WTC11 (cell line): ENCODE data around the gene IL1RN. TPM values are rescaled to one million over a fixed set of nuclear protein-coding genes. Genes with fewer than 3 reads are reported as not detected.

Experiments
- ATAC-seq: fragments of 200-7000 bp; cut with Tn5 transposase; 2 replicates; pipeline ENCODE4 v1.10.0; 2021; ENCODE audit warnings: mild to moderate bottlenecking, moderate library complexity
- CTCF ChIA-PET: fragments of 300-600 bp; sonication (Branson Sonifier 250); formaldehyde crosslinking; loops from one replicate; lab custom pipeline; 2021; ENCODE audit warnings: antibody characterized with exemption; lab: Charles Lee
- POLR2A ChIA-PET: fragments of 350-600 bp; sonication (Branson Sonifier 250); formaldehyde crosslinking; loops from one replicate; lab custom pipeline; 2021; ENCODE audit warnings: antibody characterized with exemption; lab: Charles Lee
- DNase-seq: peaks from one replicate; pipeline ENCODE4 v3.0.0; 2021; ENCODE audit warnings: low spot score
- H3K27ac Mint-ChIP-seq: 2 replicates; pipeline ENCODE4 v1.8.0; 2021; ENCODE audit warnings: mixed read lengths
- H3K27me3 Mint-ChIP-seq: 2 replicates; pipeline ENCODE4 v1.8.0; 2021; ENCODE audit warnings: low read depth, mild to moderate bottlenecking, moderate library complexity, mixed read lengths
- H3K36me3 Mint-ChIP-seq: 2 replicates; pipeline ENCODE4 v1.8.0; 2021; ENCODE audit warnings: mixed read lengths
- H3K4me1 Mint-ChIP-seq: 2 replicates; pipeline ENCODE4 v1.8.0; 2022; ENCODE audit warnings: mixed read lengths
- H3K4me3 Mint-ChIP-seq: 2 replicates; pipeline ENCODE4 v1.8.0; 2021; ENCODE audit warnings: mild to moderate bottlenecking, moderate library complexity, mixed read lengths
- H3K9me3 Mint-ChIP-seq: 2 replicates; pipeline ENCODE4 v1.8.0; 2021; ENCODE audit warnings: mixed read lengths
- ATF1 ChIP-seq: sonication (generic); formaldehyde crosslinking; IDR thresholded peaks from 2 replicates; pipeline ENCODE4 v1.8.1; 2023; ENCODE audit warnings: mild to moderate bottlenecking, moderate library complexity, missing genetic modification reagents
- CREM ChIP-seq: sonication (generic); formaldehyde crosslinking; IDR thresholded peaks from 2 replicates; pipeline ENCODE4 v1.8.1; 2022; ENCODE audit warnings: mild to moderate bottlenecking, missing genetic modification reagents, moderate library complexity
- GRHL2 ChIP-seq: fragments of 250-450 bp; sonication (Bioruptor Pico); IDR thresholded peaks from 2 replicates; pipeline ENCODE4 v1.8.0; 2022; ENCODE audit warnings: mild to moderate bottlenecking, moderate library complexity; ENCODE audit not compliant: insufficient replicate concordance, severe bottlenecking
- GTF2I ChIP-seq: fragments of 250-450 bp; sonication (Bioruptor Pico); conservative IDR thresholded peaks from 2 replicates; pipeline ENCODE4 v1.4.0; 2021; ENCODE audit warnings: mild to moderate bottlenecking
- NR3C1 ChIP-seq: sonication (generic); formaldehyde crosslinking; conservative IDR thresholded peaks from 2 replicates; pipeline ENCODE4 v1.8.1; 2023; ENCODE audit warnings: low read depth, mild to moderate bottlenecking, missing genetic modification reagents
- RORB ChIP-seq: fragments of 250-450 bp; sonication (Bioruptor Pico); IDR thresholded peaks from 2 replicates; pipeline ENCODE4 v1.9.0; 2021; ENCODE audit warnings: mild to moderate bottlenecking
- SMAD3 ChIP-seq: sonication (generic); formaldehyde crosslinking; IDR thresholded peaks from 2 replicates; pipeline ENCODE4 v1.8.0; 2022; ENCODE audit warnings: missing genetic modification reagents, mild to moderate bottlenecking, borderline replicate concordance
- TCF7 ChIP-seq: sonication (generic); formaldehyde crosslinking; IDR thresholded peaks from 2 replicates; pipeline ENCODE4 v1.8.0; 2022; ENCODE audit warnings: mild to moderate bottlenecking, low read depth, missing genetic modification reagents, moderate library complexity
- ZBTB21 ChIP-seq: sonication (generic); formaldehyde crosslinking; IDR thresholded peaks from 2 replicates; pipeline ENCODE4 v1.8.1; 2023; ENCODE audit warnings: mild to moderate bottlenecking, missing genetic modification reagents, borderline replicate concordance
- ZNF121 ChIP-seq: sonication (generic); formaldehyde crosslinking; IDR thresholded peaks from 2 replicates; pipeline ENCODE4 v1.8.0; 2023; ENCODE audit warnings: missing genetic modification reagents
- ZNF232 ChIP-seq: sonication (generic); formaldehyde crosslinking; IDR thresholded peaks from 2 replicates; pipeline ENCODE4 v1.8.0; 2022; ENCODE audit warnings: mild to moderate bottlenecking, missing genetic modification reagents
- ZNF317 ChIP-seq: sonication (generic); formaldehyde crosslinking; IDR thresholded peaks from 2 replicates; pipeline ENCODE4 v1.8.1; 2023; ENCODE audit warnings: low read depth, mild to moderate bottlenecking, moderate library complexity, missing genetic modification reagents, borderline replicate concordance
- ZNF671 ChIP-seq: fragments of 250-450 bp; sonication (Bioruptor Pico); IDR thresholded peaks from 2 replicates; pipeline ENCODE4 v1.8.0; 2021; ENCODE audit warnings: mild to moderate bottlenecking
- total RNA-seq: library from RNA; stranded (reverse); gene quantifications from 3 replicates; pipeline ENCODE4 v1.2.3, GENCODE V29; 2021
- TF ChIP-seq, protein P1 (sequence below): sonication (generic); formaldehyde crosslinking; conservative IDR thresholded peaks from 2 replicates; pipeline ENCODE4 v1.8.1; 2022; ENCODE audit warnings: mild to moderate bottlenecking, missing genetic modification reagents
- TF ChIP-seq, protein P2 (sequence below): sonication (generic); formaldehyde crosslinking; IDR thresholded peaks from 2 replicates; pipeline ENCODE4 v1.8.1; 2023; ENCODE audit warnings: mild to moderate bottlenecking, missing genetic modification reagents
- TF ChIP-seq, protein P3 (sequence below): sonication (generic); formaldehyde crosslinking; IDR thresholded peaks from 2 replicates; pipeline ENCODE4 v1.8.1; 2022; ENCODE audit warnings: missing genetic modification reagents, borderline replicate concordance
- TF ChIP-seq, protein P4 (sequence below): fragments of 250-450 bp; sonication (Bioruptor Pico); IDR thresholded peaks from 2 replicates; pipeline ENCODE4 v1.9.0; 2021; ENCODE audit warnings: moderate library complexity, mild to moderate bottlenecking, inconsistent platforms, borderline replicate concordance
- TF ChIP-seq, protein P5 (sequence below): sonication (generic); formaldehyde crosslinking; IDR thresholded peaks from 2 replicates; pipeline ENCODE4 v1.8.1; 2023; ENCODE audit warnings: mild to moderate bottlenecking, missing genetic modification reagents, moderate library complexity
- TF ChIP-seq, protein P6 (sequence below): sonication (generic); formaldehyde crosslinking; IDR thresholded peaks from 2 replicates; pipeline ENCODE4 v1.8.0; 2022; ENCODE audit warnings: mild to moderate bottlenecking, missing genetic modification reagents

IL1RN gene
- total RNA-seq, 1 experiment from 2014 or later: not detected

DNA sequence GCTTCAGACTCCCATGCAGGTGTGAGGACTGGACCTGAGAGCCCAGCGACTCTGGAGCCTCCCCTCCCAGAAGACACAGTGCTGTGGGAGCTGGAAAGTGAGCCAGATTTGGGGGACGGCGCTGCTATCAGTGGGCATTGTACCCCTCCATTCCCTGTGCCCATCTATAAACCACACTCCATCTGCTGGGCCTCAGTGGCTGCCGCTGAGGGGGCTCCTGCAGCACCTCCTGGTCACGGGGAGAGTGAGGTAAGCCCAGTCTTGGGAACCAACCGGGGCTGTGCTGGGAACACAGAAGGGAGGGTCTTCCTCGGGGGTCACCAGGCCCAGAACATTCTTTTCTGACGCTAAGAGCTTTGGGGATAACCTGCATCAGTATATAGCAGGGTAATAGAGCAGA, 55.9 kb downstream of the IL1RN start:
- no peak for DNase-seq

More for the DNA sequence above, 55.9 kb downstream of the IL1RN start:
- H3K36me3 Mint-ChIP-seq: no peaks in the 10 kb centered on the region
- H3K4me3 Mint-ChIP-seq: no peak overlapping the region
- TF ChIP-seq ZBTB21 (CRISPR knock-in tag) (no peak), ZNF317 (CRISPR knock-in tag) (no peak), NR3C1 (CRISPR knock-in tag) (no peak), ATF1 (CRISPR knock-in tag) (no peak), SMAD3 (no peak), CREM (CRISPR knock-in tag) (no peak), RORB (CRISPR knock-in tag) (no peak), TCF7 (CRISPR knock-in tag) (no peak), ZNF232 (CRISPR knock-in tag) (no peak), ZNF671 (CRISPR knock-in tag) (no peak), GTF2I (CRISPR knock-in tag) (no peak), GRHL2 (no peak), ZNF121 (CRISPR knock-in tag) (no peak)
- TF ChIP-seq, protein P1, sequence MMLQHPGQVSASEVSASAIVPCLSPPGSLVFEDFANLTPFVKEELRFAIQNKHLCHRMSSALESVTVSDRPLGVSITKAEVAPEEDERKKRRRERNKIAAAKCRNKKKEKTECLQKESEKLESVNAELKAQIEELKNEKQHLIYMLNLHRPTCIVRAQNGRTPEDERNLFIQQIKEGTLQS (CRISPR knock-in tag): no peak
- TF ChIP-seq, protein P2, sequence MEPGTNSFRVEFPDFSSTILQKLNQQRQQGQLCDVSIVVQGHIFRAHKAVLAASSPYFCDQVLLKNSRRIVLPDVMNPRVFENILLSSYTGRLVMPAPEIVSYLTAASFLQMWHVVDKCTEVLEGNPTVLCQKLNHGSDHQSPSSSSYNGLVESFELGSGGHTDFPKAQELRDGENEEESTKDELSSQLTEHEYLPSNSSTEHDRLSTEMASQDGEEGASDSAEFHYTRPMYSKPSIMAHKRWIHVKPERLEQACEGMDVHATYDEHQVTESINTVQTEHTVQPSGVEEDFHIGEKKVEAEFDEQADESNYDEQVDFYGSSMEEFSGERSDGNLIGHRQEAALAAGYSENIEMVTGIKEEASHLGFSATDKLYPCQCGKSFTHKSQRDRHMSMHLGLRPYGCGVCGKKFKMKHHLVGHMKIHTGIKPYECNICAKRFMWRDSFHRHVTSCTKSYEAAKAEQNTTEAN: no peak
- TF ChIP-seq, protein P3, sequence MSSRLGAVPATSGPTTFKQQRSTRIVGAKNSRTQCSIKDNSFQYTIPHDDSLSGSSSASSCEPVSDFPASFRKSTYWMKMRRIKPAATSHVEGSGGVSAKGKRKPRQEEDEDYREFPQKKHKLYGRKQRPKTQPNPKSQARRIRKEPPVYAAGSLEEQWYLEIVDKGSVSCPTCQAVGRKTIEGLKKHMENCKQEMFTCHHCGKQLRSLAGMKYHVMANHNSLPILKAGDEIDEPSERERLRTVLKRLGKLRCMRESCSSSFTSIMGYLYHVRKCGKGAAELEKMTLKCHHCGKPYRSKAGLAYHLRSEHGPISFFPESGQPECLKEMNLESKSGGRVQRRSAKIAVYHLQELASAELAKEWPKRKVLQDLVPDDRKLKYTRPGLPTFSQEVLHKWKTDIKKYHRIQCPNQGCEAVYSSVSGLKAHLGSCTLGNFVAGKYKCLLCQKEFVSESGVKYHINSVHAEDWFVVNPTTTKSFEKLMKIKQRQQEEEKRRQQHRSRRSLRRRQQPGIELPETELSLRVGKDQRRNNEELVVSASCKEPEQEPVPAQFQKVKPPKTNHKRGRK (CRISPR knock-in tag): no peak
- TF ChIP-seq, protein P4, sequence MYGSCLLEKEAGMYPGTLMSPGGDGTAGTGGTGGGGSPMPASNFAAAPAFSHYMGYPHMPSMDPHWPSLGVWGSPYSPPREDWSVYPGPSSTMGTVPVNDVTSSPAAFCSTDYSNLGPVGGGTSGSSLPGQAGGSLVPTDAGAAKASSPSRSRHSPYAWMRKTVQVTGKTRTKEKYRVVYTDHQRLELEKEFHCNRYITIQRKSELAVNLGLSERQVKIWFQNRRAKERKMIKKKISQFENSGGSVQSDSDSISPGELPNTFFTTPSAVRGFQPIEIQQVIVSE (CRISPR knock-in tag): no peak
- TF ChIP-seq, protein P5, sequence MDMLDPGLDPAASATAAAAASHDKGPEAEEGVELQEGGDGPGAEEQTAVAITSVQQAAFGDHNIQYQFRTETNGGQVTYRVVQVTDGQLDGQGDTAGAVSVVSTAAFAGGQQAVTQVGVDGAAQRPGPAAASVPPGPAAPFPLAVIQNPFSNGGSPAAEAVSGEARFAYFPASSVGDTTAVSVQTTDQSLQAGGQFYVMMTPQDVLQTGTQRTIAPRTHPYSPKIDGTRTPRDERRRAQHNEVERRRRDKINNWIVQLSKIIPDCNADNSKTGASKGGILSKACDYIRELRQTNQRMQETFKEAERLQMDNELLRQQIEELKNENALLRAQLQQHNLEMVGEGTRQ (CRISPR knock-in tag): no peak
- TF ChIP-seq, protein P6, sequence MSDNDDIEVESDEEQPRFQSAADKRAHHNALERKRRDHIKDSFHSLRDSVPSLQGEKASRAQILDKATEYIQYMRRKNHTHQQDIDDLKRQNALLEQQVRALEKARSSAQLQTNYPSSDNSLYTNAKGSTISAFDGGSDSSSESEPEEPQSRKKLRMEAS (CRISPR knock-in tag): no peak
- H3K27me3 Mint-ChIP-seq: no peaks in the 10 kb centered on the region
- CTCF ChIA-PET: interaction anchor here (1.2 to 2.2 kb wide), 3 partner anchors 16 to 45 kb away, joined by 4 to 8 read pairs (median 5); no protein-coding TSS in a partner anchor
- no peak for ATAC-seq
- peaks cover 11% of the 10 kb centered on the region for H3K4me1 Mint-ChIP-seq
- no peak overlapping the region for H3K27ac Mint-ChIP-seq
- H3K9me3 Mint-ChIP-seq: no peaks in the 10 kb centered on the region
- POLR2A ChIA-PET: no interaction called here

Other genes starting within 250 kb of the IL1RN start
- 0.30 to 0.48 TPM in 2 of 3 replicates, not detected in the other for gene IL37, start 216.4 kb upstream of the IL1RN start, total RNA-seq
- gene IL36G, start 149.6 kb upstream of the IL1RN start, total RNA-seq: 0.32 TPM in 1 of 3 replicates, not detected in the others
- gene IL36A, start 122.1 kb upstream of the IL1RN start, total RNA-seq: not detected in 3 replicates
- not detected in 3 replicates for gene IL36B, start 74.7 kb upstream of the IL1RN start, total RNA-seq
- gene IL36RN, start 68.4 kb upstream of the IL1RN start, total RNA-seq: not detected in 3 replicates
- gene IL1F10, start 59.6 kb upstream of the IL1RN start, total RNA-seq: not detected in 3 replicates
- 1.5 to 2.7 TPM (median 2.3 TPM) in 3 replicates for gene PSD4, start 46.4 kb downstream of the IL1RN start, total RNA-seq
- gene PAX8, start 151.3 kb downstream of the IL1RN start, total RNA-seq: 0.27 to 0.66 TPM (median 0.35 TPM) in 3 replicates